NCI-H2081 treated with DMSO at 0.1 percent for 48 hours (cell line): ENCODE data around the gene ROBO4.

ENCODE experiments used
- DNase-seq: peaks from one replicate; lab custom pipeline; 2025; lab: John Stamatoyannopoulos, UW

Gene ROBO4

GRCh38 chr11:124897674-124898262 is at the start of gene ROBO4:
TSS of gene ROBO4 (minus strand) at chr11:124897865. CDS start at chr11:124897795, 70 bp downstream.
- no peak for DNase-seq

GRCh38 chr11:124946735-124947141 is 49.1 kb upstream of the ROBO4 start:
- DNase-seq, result no peak

GRCh38 chr11:124945826-124946225 is 48.2 kb upstream of the ROBO4 start:
- DNase-seq, result no peak

- no peak for DNase-seq
These were observed 46.9 kb upstream of the ROBO4 start for GRCh38 chr11:124944565-124944964.

- DNase-seq, result no peak
These were observed 46.1 kb upstream of the ROBO4 start for GRCh38 chr11:124943741-124944140.

- DNase-seq, result no peak
These were observed 45.6 kb upstream of the ROBO4 start for GRCh38 chr11:124943254-124943616.

- no peak for DNase-seq
These were observed 45.0 kb upstream of the ROBO4 start for GRCh38 chr11:124942466-124943253.

- DNase-seq, result no peak
These were observed 44.0 kb upstream of the ROBO4 start for GRCh38 chr11:124941703-124942102.

GRCh38 chr11:124938970-124939369 is 41.3 kb upstream of the ROBO4 start:
- no peak for DNase-seq

- no peak for DNase-seq
These were observed 40.6 kb upstream of the ROBO4 start for GRCh38 chr11:124938206-124938765.

- no peak for DNase-seq
These were observed 39.8 kb upstream of the ROBO4 start for GRCh38 chr11:124937336-124937935.

- no peak for DNase-seq
These were observed 38.2 kb upstream of the ROBO4 start, which contains the start of gene HEPACAM for GRCh38 chr11:124935548-124936514. TSS of gene HEPACAM (minus strand) at chr11:124936047. CDS start at chr11:124936006, 41 bp downstream.

- DNase-seq, result no peak
These were observed 37.3 kb upstream of the ROBO4 start for GRCh38 chr11:124934862-124935547.

- no peak for DNase-seq
These were observed 33.1 kb upstream of the ROBO4 start for GRCh38 chr11:124930799-124931198.

GRCh38 chr11:124928942-124929665 is 31.4 kb upstream of the ROBO4 start:
- no peak for DNase-seq

GRCh38 chr11:124923296-124923695 is 25.6 kb upstream of the ROBO4 start:
- DNase-seq, result no peak

GRCh38 chr11:124922831-124923230 is 25.2 kb upstream of the ROBO4 start:
- no peak for DNase-seq

GRCh38 chr11:124920870-124921609 is 23.4 kb upstream of the ROBO4 start:
- DNase-seq, result no peak

GRCh38 chr11:124920356-124920755 is 22.7 kb upstream of the ROBO4 start:
- DNase-seq, result no peak

- no peak for DNase-seq
These were observed 22.2 kb upstream of the ROBO4 start for GRCh38 chr11:124919898-124920297.
